Vagina (tissue), 2 donors: ENCODE measurements around the gene FAM120AOS.

ENCODE experiments used
- POLR2A ChIP-seq, 2 donors: fragments of 450-650 bp; IDR thresholded peaks; one replicate each; pipeline ENCODE4 v1.6.1; 2017; ENCODE audit warnings: antibody characterized with exemption in 2 of 2, mild to moderate bottlenecking in 2 of 2, moderate library complexity in 2 of 2
- POLR2AphosphoS5 ChIP-seq, 2 donors: sonication (generic); formaldehyde crosslinking; IDR thresholded peaks; one replicate each; pipeline ENCODE4 v1.9.0; 2017; ENCODE audit warnings: antibody characterized with exemption in 2 of 2, mild to moderate bottlenecking in 2 of 2, low read depth in 1 of 2; ENCODE audit not compliant: insufficient read depth in 1 of 2
- TF ChIP-seq, protein P1 (sequence below), 3 experiments: fragments of 450-650 bp in 2 of 3; fragments of 200-600 bp in 1 of 3; sonication (generic) in 1 of 3; IDR thresholded peaks; one replicate each; pipeline ENCODE4 v1.5.1; 2017 to 2019; ENCODE audit warnings: antibody characterized with exemption in 3 of 3, mild to moderate bottlenecking in 2 of 3, moderate library complexity in 2 of 3

DNA sequence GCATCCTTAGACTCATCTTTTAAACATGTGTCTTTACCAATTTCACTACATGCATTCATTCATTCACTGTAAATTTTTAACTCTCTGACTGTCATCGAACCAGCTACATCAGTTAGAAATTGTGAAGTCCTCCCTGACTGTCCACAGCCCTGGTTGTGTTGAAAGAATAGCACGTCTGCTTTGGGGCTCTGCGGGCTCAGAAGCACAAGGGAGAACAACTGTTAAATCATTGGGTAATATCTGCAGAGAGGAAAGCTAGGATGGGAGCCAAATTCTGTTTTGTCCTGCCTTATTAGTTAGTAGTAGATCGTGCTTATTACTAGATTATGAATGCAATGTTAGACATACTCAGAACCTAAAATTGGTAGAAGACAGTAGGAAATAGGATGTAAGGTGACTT, 26.3 kb upstream of the FAM120AOS start:
- TF ChIP-seq, protein P1, sequence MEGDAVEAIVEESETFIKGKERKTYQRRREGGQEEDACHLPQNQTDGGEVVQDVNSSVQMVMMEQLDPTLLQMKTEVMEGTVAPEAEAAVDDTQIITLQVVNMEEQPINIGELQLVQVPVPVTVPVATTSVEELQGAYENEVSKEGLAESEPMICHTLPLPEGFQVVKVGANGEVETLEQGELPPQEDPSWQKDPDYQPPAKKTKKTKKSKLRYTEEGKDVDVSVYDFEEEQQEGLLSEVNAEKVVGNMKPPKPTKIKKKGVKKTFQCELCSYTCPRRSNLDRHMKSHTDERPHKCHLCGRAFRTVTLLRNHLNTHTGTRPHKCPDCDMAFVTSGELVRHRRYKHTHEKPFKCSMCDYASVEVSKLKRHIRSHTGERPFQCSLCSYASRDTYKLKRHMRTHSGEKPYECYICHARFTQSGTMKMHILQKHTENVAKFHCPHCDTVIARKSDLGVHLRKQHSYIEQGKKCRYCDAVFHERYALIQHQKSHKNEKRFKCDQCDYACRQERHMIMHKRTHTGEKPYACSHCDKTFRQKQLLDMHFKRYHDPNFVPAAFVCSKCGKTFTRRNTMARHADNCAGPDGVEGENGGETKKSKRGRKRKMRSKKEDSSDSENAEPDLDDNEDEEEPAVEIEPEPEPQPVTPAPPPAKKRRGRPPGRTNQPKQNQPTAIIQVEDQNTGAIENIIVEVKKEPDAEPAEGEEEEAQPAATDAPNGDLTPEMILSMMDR (IDR thresholded peaks at IDR 0.05): no peak
- TF ChIP-seq POLR2A (IDR thresholded peaks at IDR 0.05): no peak
- TF ChIP-seq POLR2AphosphoS5 (IDR thresholded peaks at IDR 0.05; ENCODE audit: insufficient read depth in 1 of 2, low read depth in 1 of 2): no peak
